ENCODE data around the gene BBLN.
"Not testable (repeated sequence)": the region's sequence is repeated elsewhere in the genome, so short reads cannot be mapped to it uniquely, and the experiment has no call there.

Gene BBLN

DNA sequence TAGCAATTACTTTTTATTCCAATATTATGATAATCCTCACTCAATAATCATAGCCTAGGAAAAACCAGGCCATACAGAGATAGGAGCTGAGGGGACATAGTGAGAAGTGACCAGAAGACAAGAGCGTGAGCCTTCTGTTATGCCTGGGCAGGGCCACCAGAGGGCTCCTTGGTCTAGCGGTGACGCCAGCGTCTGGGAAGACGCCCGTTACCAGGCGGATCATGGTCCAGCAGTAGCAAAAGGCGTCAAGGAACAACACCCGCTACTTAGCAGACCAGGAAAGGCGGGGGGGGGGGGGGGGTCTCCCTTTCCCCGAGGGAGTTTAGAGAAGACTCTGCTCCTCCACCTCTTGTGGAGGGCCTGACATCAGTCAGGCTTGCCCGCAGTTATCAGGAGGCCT lies 21.4 kb downstream of the BBLN start:
- TF ChIP-seq, protein P1, sequence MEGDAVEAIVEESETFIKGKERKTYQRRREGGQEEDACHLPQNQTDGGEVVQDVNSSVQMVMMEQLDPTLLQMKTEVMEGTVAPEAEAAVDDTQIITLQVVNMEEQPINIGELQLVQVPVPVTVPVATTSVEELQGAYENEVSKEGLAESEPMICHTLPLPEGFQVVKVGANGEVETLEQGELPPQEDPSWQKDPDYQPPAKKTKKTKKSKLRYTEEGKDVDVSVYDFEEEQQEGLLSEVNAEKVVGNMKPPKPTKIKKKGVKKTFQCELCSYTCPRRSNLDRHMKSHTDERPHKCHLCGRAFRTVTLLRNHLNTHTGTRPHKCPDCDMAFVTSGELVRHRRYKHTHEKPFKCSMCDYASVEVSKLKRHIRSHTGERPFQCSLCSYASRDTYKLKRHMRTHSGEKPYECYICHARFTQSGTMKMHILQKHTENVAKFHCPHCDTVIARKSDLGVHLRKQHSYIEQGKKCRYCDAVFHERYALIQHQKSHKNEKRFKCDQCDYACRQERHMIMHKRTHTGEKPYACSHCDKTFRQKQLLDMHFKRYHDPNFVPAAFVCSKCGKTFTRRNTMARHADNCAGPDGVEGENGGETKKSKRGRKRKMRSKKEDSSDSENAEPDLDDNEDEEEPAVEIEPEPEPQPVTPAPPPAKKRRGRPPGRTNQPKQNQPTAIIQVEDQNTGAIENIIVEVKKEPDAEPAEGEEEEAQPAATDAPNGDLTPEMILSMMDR (IDR thresholded peaks at IDR 0.05; ENCODE audit: low read depth, low read length) = peak; percentile 30; the same call in 1 of the 2 replicates
- not testable (repeated sequence) for H3K4me3 ChIP-seq (ENCODE audit: low read depth, low read length)

DNA sequence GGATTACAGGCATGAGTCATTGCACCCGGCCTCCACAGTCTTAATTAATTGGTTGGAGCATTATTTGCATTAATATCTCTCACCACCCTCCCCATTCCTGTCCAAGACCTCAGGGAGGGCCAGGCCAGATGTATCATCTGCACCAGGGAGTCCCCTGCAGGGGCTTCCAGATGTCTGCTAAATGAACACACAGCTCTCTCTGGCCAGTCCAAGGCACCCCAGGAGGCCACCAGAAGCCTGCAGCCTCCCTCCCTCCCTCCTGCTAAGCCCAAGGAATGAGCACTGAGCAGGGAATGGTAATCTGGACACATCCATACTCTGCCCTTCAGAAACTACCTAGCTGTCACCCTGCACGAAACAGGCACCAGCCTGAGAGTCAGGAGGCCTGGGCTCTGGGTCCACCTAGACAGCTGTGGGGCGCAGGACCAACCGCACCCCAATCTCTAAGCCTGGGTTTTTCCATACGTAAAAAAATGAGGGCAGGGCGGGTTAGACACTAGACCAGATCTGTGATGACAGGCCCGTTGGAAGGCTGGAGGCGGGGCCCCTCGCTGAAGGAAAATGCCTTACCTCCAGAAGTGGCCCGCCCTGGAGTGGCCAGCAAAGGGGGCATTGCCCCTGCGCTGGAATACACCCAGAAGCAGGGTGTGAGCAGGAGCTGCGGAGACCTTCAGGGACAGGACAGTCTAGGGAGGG lies 23.0 kb downstream of the BBLN start:
- TF ChIP-seq, protein P1 (IDR thresholded peaks at IDR 0.05; ENCODE audit: low read depth, low read length) = no peak
- H3K4me3 ChIP-seq (ENCODE audit: low read depth, low read length) = no peak overlapping the region

DNA sequence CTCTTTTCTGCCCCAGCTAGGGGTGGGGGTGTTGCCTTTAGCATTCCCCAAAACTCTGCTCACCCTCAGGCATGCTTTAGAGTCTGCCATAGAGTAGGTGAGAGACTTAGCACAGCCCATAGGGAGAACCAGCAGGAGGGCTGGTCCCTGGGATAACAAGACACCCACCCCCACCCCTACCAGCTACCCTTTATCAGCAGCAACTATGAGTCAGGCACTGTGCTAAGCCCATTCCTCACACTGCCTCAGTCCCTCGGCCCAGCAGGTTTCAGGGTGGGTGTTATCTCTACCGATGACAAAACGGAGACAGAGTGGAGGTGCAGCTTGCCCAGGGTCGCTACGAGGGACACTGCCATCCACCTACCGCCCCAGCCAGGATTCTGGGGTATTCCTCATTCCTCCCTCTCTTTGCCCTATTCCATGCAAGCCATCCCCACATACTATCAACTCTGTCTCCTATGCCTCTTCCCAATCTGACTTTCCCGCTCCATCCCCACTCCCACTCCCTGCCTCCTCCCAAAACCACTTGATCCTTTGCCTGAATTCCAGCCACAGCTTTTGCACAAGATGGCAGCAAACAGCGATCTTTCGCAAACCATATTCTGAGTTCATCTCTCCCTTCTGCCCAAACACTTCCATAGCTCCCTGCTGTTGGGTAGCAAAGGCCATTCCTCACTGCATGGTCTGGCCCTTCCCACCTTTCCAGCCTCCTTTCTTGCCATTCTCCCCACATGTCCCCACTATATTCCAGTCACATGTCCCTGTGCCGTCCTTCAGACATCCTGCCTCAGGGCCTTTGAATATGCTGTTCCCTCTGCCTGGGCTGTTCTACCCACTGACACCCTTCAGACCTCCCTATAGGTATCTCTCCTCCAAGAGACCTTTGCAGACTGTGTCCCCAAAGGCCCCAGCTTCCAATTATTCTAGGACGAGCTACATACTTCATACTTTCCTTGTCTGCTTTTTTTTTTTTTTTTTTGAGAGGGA lies 26.2 kb downstream of the BBLN start:
- H3K4me3 ChIP-seq (ENCODE audit: low read depth, low read length) = no peak overlapping the region
- TF ChIP-seq, protein P1 (IDR thresholded peaks at IDR 0.05; ENCODE audit: low read depth, low read length) = no peak

DNA sequence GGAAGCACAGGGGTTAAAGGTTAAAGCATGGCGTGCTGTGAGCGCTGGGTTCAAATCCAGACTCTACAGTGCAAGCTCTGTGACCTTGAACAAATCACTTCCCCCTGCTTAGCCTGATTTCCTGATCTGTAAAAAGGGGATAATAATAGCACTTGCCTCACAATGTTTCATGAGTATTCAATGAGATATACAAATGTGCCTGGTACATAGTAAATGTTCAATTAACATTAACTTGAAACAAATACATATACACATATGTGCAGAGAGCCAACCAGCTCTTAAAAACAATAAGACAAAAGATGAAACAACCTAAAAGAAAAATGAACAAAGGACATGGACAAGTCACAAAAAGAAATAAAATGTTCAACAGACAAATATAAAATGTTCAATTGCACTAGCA lies 27.3 kb downstream of the BBLN start:
- TF ChIP-seq, protein P1 (IDR thresholded peaks at IDR 0.05; ENCODE audit: low read depth, low read length) = no peak
- no peak overlapping the region for H3K4me3 ChIP-seq (ENCODE audit: low read depth, low read length)

DNA sequence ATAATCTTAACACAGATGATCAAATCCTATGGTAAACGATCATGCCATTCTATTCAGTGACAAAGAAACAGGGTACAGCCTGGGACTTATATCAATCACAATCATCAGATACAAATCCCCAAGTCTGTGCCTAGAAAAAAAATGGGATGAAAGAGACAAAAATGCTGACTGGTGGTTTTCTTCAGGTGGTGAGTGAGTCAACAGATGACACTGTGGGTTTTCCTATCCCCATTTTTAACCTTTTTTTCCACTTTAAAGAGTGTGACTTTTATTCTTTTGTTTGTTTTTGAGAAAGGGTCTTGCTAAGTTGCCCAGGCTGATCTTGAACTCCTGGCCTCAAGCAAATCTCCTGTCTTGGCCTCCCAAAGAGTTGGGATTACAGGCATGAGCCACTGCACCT lies 28.1 kb downstream of the BBLN start:
- H3K4me3 ChIP-seq (ENCODE audit: low read depth, low read length) = no peak overlapping the region
- TF ChIP-seq, protein P1 (IDR thresholded peaks at IDR 0.05; ENCODE audit: low read depth, low read length) = no peak

DNA sequence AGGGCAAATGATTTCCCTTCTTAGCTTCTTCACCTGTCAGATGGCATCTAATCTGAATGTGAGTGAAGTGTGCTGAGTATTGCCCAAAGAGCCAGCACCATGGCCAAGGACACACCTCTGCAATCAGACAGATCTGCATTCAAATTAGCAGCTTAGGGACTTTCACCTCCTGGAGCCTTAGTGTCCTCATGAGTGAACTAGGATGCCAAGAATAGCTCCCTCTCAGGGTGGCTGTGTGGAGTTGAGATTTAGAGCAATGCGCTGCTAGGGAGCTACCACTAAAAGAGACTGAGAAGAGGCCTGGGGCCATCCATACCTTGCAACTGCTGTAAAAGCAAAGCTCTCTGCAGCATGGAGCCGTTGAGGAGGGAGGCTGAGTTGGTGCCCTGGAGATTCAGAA lies 29.9 kb downstream of the BBLN start:
- TF ChIP-seq, protein P1 (IDR thresholded peaks at IDR 0.05; ENCODE audit: low read depth, low read length) = no peak
- H3K4me3 ChIP-seq (ENCODE audit: low read depth, low read length) = no peak overlapping the region

Measured in WI38 (cell line).